Retinal pigment epithelial cell (primary cell): ENCODE results near the gene PHB1.

Experiments used
- DNase-seq: peaks from one replicate; pipeline ENCODE4 v3.0.0-alpha.2; 2010; ENCODE audit warnings: low read depth
- H3K4me3 ChIP-seq: 2 replicates; pipeline ENCODE4 v1.5.1; 2011; ENCODE audit warnings: mild to moderate bottlenecking, low read length, control low read depth, moderate library complexity
- TF ChIP-seq, protein P1 (sequence below): conservative IDR thresholded peaks from 2 replicates; pipeline ENCODE4 v1.5.1; 2011; ENCODE audit warnings: low read depth, low read length, control low read depth, inconsistent platforms

The PHB1 gene

DNA sequence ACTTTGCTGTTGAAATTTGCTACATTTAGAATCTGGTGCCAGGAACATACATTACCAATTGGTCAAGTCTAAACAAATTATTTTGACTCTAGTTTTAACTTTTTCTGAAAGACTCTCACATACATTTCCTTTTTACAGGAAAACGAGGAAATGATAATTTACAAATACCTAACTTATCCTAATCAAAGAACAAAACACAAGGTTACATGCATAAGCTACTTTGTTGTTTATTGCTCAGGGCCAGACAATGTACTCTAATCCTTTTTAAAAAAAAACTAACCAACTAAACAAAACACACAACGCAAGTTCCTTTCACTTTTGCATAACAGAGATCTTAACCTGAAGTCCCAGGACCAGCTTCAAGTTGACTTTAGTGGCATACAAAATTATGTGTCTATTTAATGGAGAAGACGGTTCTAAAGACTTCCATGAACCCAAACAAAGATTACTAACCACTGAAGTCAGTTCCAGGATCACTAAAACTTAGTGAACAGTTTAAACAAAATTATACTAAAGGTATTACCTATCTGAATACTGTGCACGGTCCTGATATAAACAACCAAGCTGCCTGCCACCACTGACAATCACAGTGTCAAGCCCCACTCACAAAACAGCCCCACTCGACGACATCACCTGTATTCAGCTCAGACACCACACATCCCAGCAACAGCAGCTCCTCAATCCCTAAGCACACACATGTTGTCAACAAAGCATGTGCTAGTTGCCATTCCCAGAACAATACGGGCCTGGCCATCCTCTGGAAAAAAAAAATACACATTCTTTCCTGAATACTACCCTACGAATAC is 54.5 kb downstream of the PHB1 start:
- H3K4me3 ChIP-seq = peak overlapping the region; percentile 83
- DNase-seq = no peak
- TF ChIP-seq, protein P1, sequence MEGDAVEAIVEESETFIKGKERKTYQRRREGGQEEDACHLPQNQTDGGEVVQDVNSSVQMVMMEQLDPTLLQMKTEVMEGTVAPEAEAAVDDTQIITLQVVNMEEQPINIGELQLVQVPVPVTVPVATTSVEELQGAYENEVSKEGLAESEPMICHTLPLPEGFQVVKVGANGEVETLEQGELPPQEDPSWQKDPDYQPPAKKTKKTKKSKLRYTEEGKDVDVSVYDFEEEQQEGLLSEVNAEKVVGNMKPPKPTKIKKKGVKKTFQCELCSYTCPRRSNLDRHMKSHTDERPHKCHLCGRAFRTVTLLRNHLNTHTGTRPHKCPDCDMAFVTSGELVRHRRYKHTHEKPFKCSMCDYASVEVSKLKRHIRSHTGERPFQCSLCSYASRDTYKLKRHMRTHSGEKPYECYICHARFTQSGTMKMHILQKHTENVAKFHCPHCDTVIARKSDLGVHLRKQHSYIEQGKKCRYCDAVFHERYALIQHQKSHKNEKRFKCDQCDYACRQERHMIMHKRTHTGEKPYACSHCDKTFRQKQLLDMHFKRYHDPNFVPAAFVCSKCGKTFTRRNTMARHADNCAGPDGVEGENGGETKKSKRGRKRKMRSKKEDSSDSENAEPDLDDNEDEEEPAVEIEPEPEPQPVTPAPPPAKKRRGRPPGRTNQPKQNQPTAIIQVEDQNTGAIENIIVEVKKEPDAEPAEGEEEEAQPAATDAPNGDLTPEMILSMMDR = no peak

- TF ChIP-seq, protein P1 = no peak
- no peak for DNase-seq
- no peak overlapping the region for H3K4me3 ChIP-seq
These were observed 55.9 kb downstream of the PHB1 start for GRCh38 chr17:49358641-49359247.

DNA sequence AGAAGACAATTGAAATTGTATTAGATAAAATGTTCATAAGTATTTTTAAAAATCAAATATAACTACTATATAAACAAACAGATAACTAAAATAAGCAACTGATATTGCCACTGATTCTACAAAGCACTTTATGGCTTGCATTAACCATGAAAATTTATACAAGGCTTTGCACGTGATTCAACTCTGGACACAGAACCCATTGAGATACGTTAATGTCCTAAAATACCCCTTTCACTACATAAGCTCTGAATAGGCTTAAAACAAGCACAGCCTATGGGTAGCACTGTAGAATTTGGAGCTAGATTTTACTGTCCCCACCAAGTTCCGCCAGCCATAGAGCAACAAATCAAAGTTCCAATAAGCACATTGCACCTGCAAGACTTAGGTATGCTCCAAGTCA is 57.2 kb downstream of the PHB1 start:
- DNase-seq = no peak
- H3K4me3 ChIP-seq = no peak overlapping the region

DNA sequence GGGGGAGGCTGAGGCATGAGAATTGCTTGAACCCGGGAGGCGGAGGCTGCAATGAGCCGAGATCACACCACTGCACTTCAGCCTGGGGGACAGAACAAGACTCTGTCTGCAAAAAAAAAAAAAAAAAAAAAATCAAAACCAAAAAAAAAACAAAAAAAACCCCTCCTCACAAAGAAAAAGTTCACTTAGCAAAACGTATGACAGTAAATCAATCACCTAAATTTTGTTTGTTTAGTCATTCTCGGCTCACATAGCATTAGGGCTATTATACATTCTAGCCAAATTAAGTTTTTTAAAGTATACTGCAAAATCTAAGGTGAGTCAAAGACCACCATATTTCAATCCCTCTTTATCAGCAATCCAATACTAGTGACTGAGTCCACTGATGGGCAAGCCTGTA is 58.4 kb downstream of the PHB1 start:
- DNase-seq = no peak
- TF ChIP-seq, protein P1 = no peak
- no peak overlapping the region for H3K4me3 ChIP-seq

More for the DNA sequence above, 57.2 kb downstream of the PHB1 start:
- TF ChIP-seq, protein P1 = no peak
